RPMI8226 (cell line): ENCODE results near the gene ACOX1.

Experiments used
- DNase-seq: peaks from one replicate; pipeline ENCODE4 v3.0.0-alpha.2; 2015

The ACOX1 gene

DNA sequence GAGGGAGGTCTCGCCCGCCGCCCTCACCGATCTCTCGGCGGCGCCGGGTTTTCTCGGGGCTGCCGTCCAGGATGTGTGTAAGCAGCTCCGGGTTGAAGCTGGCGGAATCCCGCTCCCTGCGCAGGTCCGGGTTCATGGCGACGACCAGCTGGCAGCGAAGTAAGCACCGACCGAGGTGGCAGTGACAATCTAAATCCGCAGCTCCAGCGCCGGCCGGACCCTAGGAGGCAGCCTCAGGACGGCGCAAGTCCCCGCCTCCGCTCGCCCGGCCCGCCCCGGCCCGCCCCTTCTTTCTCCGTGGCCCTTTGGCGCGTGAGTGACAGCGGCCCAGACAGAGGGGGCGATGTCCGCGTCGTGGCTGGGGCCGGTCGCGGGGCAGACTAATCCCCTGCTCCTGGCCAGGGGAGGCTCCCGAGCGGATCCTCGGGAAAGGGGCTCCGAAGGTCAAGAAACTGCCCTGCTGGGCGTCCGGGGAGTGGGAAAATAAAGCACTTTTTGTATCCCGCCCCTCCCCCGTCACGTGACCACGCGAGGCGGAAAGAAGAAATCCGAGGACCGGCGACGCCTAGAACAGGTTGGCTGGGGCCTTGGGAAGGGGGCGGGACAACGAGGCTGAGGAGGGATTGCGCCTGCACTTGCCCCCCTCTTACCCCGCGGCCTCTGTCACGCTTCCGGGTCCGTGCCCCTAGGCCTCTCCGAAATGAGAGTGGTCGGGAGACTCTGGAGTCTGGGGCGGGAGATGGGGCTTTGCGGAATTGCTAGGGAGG lies at the start of gene ACOX1, which contains the start of gene TEN1:
ACOX1 (minus strand) TSS at position 229 of the 767 bp plus-strand sequence; CDS start at position 136, 93 bp downstream.
TEN1 (plus strand) TSS at position 303 of the 767 bp plus-strand sequence. CDS start 6,953 bp downstream, outside the sequence.
- peak; percentile 98 for DNase-seq

GRCh38 chr17:76027159-76027839 lies 48.3 kb upstream of the ACOX1 start, which contains the start of gene EVPL:
Gene EVPL (minus strand): TSS chr17:76027306. CDS start chr17:76027198, 108 bp downstream.
- DNase-seq = no peak

DNA sequence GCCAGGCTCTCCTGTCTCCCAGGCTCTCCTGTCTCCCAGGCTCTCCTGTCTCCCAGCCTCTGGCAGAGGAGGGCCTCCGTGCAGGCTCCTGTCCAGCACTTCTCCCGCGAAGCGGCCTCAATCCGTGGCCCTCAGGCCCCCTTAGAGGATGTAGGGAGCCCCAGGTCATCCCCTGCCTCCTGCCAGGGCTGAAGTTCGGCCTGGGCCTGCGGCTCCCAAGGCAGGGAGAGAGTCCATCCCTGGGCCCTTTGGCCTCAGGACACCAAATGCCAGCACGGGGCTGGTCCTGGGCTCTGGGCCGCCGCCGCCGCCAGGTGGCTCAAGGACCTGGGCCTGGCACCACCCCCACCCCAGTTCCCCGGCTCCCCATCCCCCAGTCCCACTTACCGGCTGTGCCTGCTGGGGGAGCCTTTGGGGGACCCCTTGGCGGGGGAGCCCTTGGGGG lies 47.8 kb upstream of the ACOX1 start:
- no peak for DNase-seq

DNA sequence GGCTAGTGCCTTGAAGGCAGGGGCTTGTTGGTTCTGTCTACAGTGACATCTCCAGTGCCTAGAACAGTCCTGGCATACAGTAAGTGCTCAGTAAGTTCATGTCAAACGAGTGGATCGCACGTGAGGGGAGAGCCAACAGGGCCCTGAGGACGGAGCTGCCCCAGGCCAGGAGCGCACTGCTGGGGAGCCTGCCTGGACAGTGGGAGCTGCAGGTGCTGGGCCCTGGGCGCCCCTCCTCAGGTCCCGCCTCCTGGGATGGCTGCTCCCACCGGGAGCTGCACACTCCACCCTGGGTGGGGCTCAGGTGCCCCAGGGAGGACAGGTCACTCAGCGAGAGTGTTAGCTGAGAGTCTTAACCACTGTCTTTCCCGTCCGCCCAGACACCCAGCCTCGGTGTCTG lies 46.3 kb upstream of the ACOX1 start:
- no peak for DNase-seq

DNA sequence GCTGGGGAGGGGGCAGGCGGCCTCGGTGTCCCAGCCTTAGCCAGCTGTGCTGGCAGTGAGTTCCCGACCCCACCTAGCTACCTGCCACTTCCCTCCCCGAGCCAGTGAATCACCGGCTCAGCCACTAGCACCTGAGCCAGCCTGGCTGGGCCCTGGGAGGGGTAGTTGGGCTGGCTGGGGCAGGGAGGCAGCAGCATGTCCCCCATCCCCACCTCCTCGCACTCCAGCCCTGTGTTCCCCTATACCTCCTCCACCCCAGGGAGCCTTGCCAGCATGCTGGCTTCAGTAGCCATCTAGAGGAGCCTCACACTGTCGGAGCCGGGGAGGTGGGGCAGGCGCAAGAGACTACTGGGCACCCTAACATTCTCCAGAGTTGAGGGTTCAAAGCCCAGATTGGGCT lies 45.4 kb upstream of the ACOX1 start:
- DNase-seq = no peak

- no peak for DNase-seq
Observed at GRCh38 chr17:76023900-76024237, 44.9 kb upstream of the ACOX1 start.

- DNase-seq = no peak
Observed at GRCh38 chr17:76022973-76023899, 44.3 kb upstream of the ACOX1 start.

- no peak for DNase-seq
Observed at GRCh38 chr17:76022285-76022684, 43.3 kb upstream of the ACOX1 start.

DNA sequence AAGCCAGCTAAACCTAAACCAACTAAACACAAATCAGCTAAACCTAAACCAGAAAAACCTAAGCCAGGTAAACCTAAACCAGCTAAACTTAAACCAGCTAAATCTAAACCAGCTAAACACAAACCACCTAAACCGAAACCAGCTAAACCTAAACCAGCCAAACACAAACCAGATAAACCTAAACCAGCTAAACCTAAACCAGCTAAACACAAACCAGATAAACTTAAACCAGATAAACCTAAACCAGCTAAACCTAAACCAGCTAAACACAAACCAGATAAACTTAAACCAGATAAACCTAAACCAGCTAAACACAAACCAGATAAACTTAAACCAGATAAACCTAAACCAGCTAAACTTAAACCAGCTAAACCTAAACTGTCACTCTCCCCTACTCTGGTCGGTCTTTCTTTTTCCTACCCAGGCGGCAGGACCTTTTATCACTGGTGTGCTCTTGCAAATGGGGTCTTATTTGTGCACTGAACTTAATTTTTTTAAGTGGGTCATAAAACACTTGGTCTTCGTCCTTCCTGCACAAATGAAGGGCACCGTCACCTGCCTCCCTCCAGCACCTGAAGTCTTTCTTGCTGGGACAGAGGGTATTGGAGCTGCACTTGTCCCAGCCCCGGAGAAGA lies 41.0 kb upstream of the ACOX1 start:
- no peak for DNase-seq

GRCh38 chr17:76018801-76019200 lies 39.8 kb upstream of the ACOX1 start:
- DNase-seq = no peak

GRCh38 chr17:76018340-76018680 lies 39.3 kb upstream of the ACOX1 start:
- DNase-seq = no peak

- DNase-seq = no peak
Observed at GRCh38 chr17:76017481-76018339, 38.7 kb upstream of the ACOX1 start.

DNA sequence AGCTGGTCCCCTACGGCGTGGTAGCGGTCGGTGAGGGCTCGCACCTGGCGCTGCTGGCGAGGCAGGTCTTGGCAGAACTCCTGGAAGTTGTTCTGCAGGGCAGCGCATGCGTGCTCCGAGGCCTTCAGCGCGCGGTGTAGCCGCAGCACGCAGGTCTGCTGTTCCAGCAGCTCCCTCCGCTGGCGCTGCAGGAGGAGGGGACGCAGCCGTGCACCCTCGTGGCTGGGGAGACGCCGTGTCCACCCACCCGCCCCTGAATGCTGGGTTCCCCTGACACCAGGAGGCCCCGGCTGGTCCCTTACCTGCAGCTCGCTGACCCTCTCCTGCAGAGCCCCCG lies 35.9 kb upstream of the ACOX1 start:
- DNase-seq = peak; percentile 97

- peak; percentile 92 for DNase-seq
Observed at GRCh38 chr17:76014100-76014924, 35.3 kb upstream of the ACOX1 start.

DNA sequence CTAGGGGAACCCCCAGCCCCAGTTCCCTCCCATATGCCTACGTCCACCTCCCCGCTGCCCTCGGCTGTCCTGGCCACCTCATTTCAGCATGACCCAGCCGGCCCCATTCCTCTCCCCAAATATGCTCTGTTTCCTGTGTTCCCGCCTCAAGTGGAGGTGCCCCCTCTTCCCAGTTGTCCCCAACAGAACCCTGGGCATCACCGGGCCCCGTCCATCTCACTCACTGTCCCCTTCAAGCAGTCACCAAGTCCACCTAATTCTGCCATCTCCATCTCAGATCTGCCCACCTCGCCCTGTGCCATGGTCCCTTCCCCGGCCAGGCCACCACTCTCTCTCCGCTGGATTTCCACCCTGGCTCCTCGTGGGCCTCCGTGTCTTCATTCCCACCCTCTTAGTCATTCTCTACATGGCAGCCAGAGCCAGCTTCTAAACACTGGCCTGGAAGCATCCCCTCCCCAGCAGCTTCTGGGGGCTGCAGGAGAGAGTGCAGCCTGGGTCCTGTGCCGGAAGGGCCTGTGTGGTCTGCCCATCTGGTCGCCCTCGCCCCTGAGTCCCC lies 34.5 kb upstream of the ACOX1 start:
- no peak for DNase-seq

DNA sequence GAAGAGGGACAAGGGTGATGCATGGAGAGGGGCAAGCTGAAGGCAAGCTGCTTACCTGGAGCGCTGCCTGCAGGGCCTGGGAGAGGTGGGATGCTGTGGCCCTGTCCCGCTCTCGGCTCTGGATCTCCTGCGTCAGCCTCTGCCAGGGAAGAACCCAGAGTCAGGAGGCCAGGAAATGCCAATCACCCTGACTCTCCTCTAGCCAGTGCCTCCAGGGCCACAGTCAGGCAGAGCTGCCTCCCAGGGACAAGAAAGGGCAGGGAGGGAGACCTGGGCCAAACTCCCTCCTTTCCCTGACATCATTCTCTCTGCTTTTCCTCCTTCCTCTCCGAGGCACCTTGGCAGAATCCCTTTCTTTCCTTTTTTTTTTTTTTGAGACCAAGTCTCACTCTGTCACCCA lies 33.0 kb upstream of the ACOX1 start:
- DNase-seq = no peak

- peak; percentile 15 for DNase-seq
Observed at GRCh38 chr17:76009969-76010661, 31.1 kb upstream of the ACOX1 start.

DNA sequence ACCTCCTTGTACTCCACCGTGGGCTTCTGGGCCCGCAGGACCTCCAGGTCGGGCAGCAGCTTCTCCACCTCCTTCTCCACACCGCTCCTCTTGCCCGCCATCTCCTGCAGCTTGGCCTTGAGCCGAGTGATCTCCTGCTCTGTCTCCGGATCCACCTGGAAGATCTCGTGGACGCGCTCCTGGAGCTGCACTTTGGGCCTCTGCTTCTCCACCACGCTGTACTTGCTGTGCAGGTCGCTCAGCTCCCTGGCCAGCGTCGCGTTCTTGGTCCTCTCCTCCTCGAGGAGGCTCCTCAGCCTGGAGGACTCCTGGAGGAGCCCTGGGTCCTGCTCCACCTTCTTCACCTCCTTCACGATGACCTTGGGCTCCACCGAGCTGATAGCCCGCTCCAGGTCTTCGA lies 30.5 kb upstream of the ACOX1 start:
- DNase-seq = no peak

DNA sequence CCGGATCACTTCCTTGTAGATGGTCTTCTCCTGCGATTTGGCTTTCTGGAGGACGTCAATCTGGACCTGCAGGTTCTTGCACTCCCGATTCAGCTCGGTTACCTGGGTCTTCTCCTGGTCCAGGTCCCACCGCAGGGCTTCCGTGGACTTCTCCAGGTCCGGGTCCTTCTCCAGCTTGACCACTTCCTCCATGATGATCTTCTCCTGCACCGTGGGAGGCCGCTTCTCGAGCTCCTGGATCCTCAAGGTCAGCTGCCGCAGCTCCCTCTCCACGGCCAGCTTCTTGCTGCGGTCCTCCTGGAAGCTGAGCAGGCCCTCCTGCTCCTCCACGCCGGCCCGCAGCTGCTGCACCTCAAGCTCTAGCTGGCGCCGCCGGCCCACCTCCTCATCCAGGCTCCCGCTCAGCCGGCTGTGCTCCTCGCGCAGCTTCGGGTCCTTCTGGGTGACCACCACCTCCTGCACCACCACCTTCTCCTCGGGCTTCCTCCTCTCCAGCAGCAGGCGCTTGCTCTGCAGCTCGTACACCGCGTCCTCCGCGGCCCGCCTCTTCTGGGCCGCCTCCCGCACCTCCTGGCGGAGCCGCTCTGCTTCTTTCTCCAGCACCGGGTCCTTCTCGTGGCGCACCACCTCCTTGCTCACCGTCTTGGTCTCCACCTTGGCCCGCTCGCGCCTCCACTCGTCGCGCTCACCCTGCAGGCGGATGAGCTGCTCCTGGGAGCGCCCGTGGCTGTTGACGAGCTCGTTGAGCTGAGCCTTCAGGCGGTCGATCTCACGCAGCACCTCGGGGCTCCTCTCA lies 29.9 kb upstream of the ACOX1 start:
- DNase-seq = no peak
